ENCODE results near the gene SLC6A15.

The SLC6A15 gene

GRCh38 chr12:84811291-84811690 lies 101.3 kb downstream of the SLC6A15 start:
- no peaks in the 10 kb centered on the region for H3K4me1 ChIP-seq (ENCODE audit: control insufficient read depth, insufficient read depth, low read length, poor library complexity, severe bottlenecking)
- H3K36me3 ChIP-seq (ENCODE audit: control insufficient read depth, insufficient read depth, low read length) = no peaks in the 10 kb centered on the region
- DNase-seq = no peak
- no peaks in the 10 kb centered on the region for H3K27me3 ChIP-seq (replicated peaks; ENCODE audit: control insufficient read depth, insufficient read depth, low read length, poor library complexity, severe bottlenecking)
- H3K9me3 ChIP-seq (ENCODE audit: control insufficient read depth, low read length) = no peaks in the 10 kb centered on the region
- no peak overlapping the region for H3K4me3 ChIP-seq (ENCODE audit: insufficient read depth, low read depth, low read length, poor library complexity, severe bottlenecking)
- H3K27ac ChIP-seq (ENCODE audit: insufficient read depth, low read length, poor library complexity, severe bottlenecking) = no peak overlapping the region

DNA sequence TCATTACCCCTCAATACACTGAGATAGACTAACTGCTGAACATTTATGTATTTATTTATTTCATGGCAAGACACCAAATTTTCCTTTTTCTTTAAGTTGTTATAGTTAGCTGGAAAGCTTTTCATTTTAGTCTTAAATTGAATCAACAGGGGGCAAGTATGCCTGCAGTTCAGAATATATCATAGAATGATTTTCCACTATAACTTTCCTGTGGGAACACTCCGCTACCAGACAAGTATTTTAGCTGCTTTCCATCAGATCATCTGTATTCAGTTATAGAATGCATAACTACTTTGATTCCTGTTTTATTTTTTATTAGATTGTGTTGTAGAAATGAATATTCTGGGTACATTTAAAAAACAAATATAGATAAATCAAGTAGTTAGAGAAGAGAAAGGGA lies 102.0 kb downstream of the SLC6A15 start:
- Histone ChIP-seq H3K4me3 (ENCODE audit: insufficient read depth, low read depth, low read length, poor library complexity, severe bottlenecking) (no peak overlapping the region), H3K36me3 (ENCODE audit: control insufficient read depth, insufficient read depth, low read length) (no peaks in the 10 kb centered on the region), H3K4me1 (ENCODE audit: control insufficient read depth, insufficient read depth, low read length, poor library complexity, severe bottlenecking) (no peaks in the 10 kb centered on the region), H3K27ac (ENCODE audit: insufficient read depth, low read length, poor library complexity, severe bottlenecking) (no peak overlapping the region), H3K9me3 (ENCODE audit: control insufficient read depth, low read length) (no peaks in the 10 kb centered on the region), H3K27me3 (replicated peaks; ENCODE audit: control insufficient read depth, insufficient read depth, low read length, poor library complexity, severe bottlenecking) (no peaks in the 10 kb centered on the region)
- DNase-seq = no peak

All from effector memory CD4-positive, alpha-beta T cell (primary cell).